ENCODE data around the gene SSPN.

The SSPN gene

GRCh38 chr12:26164118-26164517 is 31.3 kb upstream of the SSPN start:
- TF ChIP-seq GLIS3 (CRISPR knock-in tag; IDR thresholded peaks at IDR 0.05) = no peak
- TF ChIP-seq ZFP3 (CRISPR knock-in tag; IDR thresholded peaks at IDR 0.05) = no peak
- TF ChIP-seq ZC3H10 (CRISPR knock-in tag; IDR thresholded peaks at IDR 0.05) = no peak
- TF ChIP-seq POU6F1 (CRISPR knock-in tag; IDR thresholded peaks at IDR 0.05; ENCODE audit: borderline replicate concordance, low read depth) = no peak
- no peak for TF ChIP-seq ZNF565 (CRISPR knock-in tag; conservative IDR thresholded peaks at IDR 0.05; ENCODE audit: low read depth)
- no peak for TF ChIP-seq SNAI2 (CRISPR knock-in tag; IDR thresholded peaks at IDR 0.05)
- TF ChIP-seq ARNTL (CRISPR knock-in tag; IDR thresholded peaks at IDR 0.05; ENCODE audit: borderline replicate concordance, low read depth) = no peak
- TF ChIP-seq OSR1 (CRISPR knock-in tag; IDR thresholded peaks at IDR 0.05) = no peak
- TF ChIP-seq ESRRG (CRISPR knock-in tag; IDR thresholded peaks at IDR 0.05) = no peak
- no peak for TF ChIP-seq PATZ1 (CRISPR knock-in tag; IDR thresholded peaks at IDR 0.05; ENCODE audit: borderline replicate concordance)
- TF ChIP-seq PPARA (CRISPR knock-in tag; IDR thresholded peaks at IDR 0.05; ENCODE audit: borderline replicate concordance) = no peak
- no peak for TF ChIP-seq BACH2 (CRISPR knock-in tag; IDR thresholded peaks at IDR 0.05; ENCODE audit: borderline replicate concordance)
- TF ChIP-seq ISL1 (CRISPR knock-in tag; IDR thresholded peaks at IDR 0.05) = no peak
- TF ChIP-seq TSHZ2 (CRISPR knock-in tag; IDR thresholded peaks at IDR 0.05) = no peak
- TF ChIP-seq CSDC2 (CRISPR knock-in tag; IDR thresholded peaks at IDR 0.05) = no peak
- TF ChIP-seq ZFP30 (CRISPR knock-in tag; IDR thresholded peaks at IDR 0.05) = no peak
- no peak for TF ChIP-seq TOX (CRISPR knock-in tag; IDR thresholded peaks at IDR 0.05; ENCODE audit: borderline replicate concordance)

GRCh38 chr12:26172013-26172412 is 23.4 kb upstream of the SSPN start:
- no peak for ATAC-seq
- TF ChIP-seq PATZ1 (CRISPR knock-in tag; IDR thresholded peaks at IDR 0.05; ENCODE audit: borderline replicate concordance) (no peak), POU6F1 (CRISPR knock-in tag; IDR thresholded peaks at IDR 0.05; ENCODE audit: borderline replicate concordance, low read depth) (no peak)

More at GRCh38 chr12:26164118-26164517, 31.3 kb upstream of the SSPN start:
- ATAC-seq = no peak

GRCh38 chr12:26172539-26172938 is 22.8 kb upstream of the SSPN start:
- no peak for ATAC-seq
- TF ChIP-seq ISL1 (CRISPR knock-in tag; IDR thresholded peaks at IDR 0.05) = no peak
- no peak for TF ChIP-seq TCF4 (CRISPR knock-in tag; IDR thresholded peaks at IDR 0.05; ENCODE audit: borderline replicate concordance)
- no peak for TF ChIP-seq BACH2 (CRISPR knock-in tag; IDR thresholded peaks at IDR 0.05; ENCODE audit: borderline replicate concordance)
- no peak for TF ChIP-seq RARB (CRISPR knock-in tag; IDR thresholded peaks at IDR 0.05)
- TF ChIP-seq TOX (CRISPR knock-in tag; IDR thresholded peaks at IDR 0.05; ENCODE audit: borderline replicate concordance) = no peak
- no peak for TF ChIP-seq ZFP30 (CRISPR knock-in tag; IDR thresholded peaks at IDR 0.05)
- TF ChIP-seq ZFP3 (CRISPR knock-in tag; IDR thresholded peaks at IDR 0.05) = no peak
- TF ChIP-seq ZNF70 (CRISPR knock-in tag; IDR thresholded peaks at IDR 0.05) = no peak
- TF ChIP-seq ESRRG (CRISPR knock-in tag; IDR thresholded peaks at IDR 0.05) = no peak
- no peak for TF ChIP-seq ARNTL (CRISPR knock-in tag; IDR thresholded peaks at IDR 0.05; ENCODE audit: borderline replicate concordance, low read depth)
- TF ChIP-seq TSHZ2 (CRISPR knock-in tag; IDR thresholded peaks at IDR 0.05) = no peak
- no peak for TF ChIP-seq OSR1 (CRISPR knock-in tag; IDR thresholded peaks at IDR 0.05)
- TF ChIP-seq PPARA (CRISPR knock-in tag; IDR thresholded peaks at IDR 0.05; ENCODE audit: borderline replicate concordance) = no peak
- TF ChIP-seq POU6F1 (CRISPR knock-in tag; IDR thresholded peaks at IDR 0.05; ENCODE audit: borderline replicate concordance, low read depth) = no peak
- no peak for TF ChIP-seq ZNF565 (CRISPR knock-in tag; conservative IDR thresholded peaks at IDR 0.05; ENCODE audit: low read depth)

All from SK-N-SH treated with all-trans-retinoic acid at 6 μM for 48 hours (cell line).